ENCODE results near the gene EXOC6B.

Gene EXOC6B

GRCh38 chr2:72744049-72744448, 81.8 kb downstream of the EXOC6B start:
- H3K27ac ChIP-seq (ENCODE audit: extremely low read depth, low read depth, low read length) = no peak overlapping the region
- H3K36me3 ChIP-seq (ENCODE audit: control insufficient read depth in 2 of 2, insufficient read depth in 1 of 2, low read length in 2 of 2) = no peaks in the 10 kb centered on the region
- no peak overlapping the region for H3K4me3 ChIP-seq (ENCODE audit: low read depth, low read length)
- H3K9me3 ChIP-seq (ENCODE audit: control insufficient read depth, insufficient read depth, low read depth, low read length) = no peaks in the 10 kb centered on the region
- H3K4me1 ChIP-seq (ENCODE audit: control insufficient read depth, insufficient read depth, low read length) = no peaks in the 10 kb centered on the region
- ChIA-PET POLR2A (no interaction called here), CTCF (interaction anchor here (1.0 to 3.3 kb wide), 4 partner anchors 12 to 1198 kb away, joined by 3 to 15 read pairs (median 6); no protein-coding TSS in a partner anchor)
- no peak for TF ChIP-seq ZNF423 (tag by site-specific recombination; IDR thresholded peaks at IDR 0.05)
- TF ChIP-seq, protein P1, sequence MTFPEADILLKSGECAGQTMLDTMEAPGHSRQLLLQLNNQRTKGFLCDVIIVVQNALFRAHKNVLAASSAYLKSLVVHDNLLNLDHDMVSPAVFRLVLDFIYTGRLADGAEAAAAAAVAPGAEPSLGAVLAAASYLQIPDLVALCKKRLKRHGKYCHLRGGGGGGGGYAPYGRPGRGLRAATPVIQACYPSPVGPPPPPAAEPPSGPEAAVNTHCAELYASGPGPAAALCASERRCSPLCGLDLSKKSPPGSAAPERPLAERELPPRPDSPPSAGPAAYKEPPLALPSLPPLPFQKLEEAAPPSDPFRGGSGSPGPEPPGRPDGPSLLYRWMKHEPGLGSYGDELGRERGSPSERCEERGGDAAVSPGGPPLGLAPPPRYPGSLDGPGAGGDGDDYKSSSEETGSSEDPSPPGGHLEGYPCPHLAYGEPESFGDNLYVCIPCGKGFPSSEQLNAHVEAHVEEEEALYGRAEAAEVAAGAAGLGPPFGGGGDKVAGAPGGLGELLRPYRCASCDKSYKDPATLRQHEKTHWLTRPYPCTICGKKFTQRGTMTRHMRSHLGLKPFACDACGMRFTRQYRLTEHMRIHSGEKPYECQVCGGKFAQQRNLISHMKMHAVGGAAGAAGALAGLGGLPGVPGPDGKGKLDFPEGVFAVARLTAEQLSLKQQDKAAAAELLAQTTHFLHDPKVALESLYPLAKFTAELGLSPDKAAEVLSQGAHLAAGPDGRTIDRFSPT (tag by site-specific recombination; IDR thresholded peaks at IDR 0.05) = no peak
- no peak for TF ChIP-seq TRIM28 (IDR thresholded peaks at IDR 0.05; ENCODE audit: borderline replicate concordance, low read length)
- no peak for TF ChIP-seq ZFP41 (tag by site-specific recombination; IDR thresholded peaks at IDR 0.05; ENCODE audit: borderline replicate concordance)
- TF ChIP-seq REPIN1 (tag by site-specific recombination; IDR thresholded peaks at IDR 0.05; ENCODE audit: low read depth) = no peak
- TF ChIP-seq ZNF777 (tag by site-specific recombination; IDR thresholded peaks at IDR 0.05; ENCODE audit: borderline replicate concordance) = no peak
- no peak for TF ChIP-seq CTCF (tag by site-specific recombination; IDR thresholded peaks at IDR 0.05)
- no peak for TF ChIP-seq ZNF596 (tag by site-specific recombination; IDR thresholded peaks at IDR 0.05)
- TF ChIP-seq KLF17 (tag by site-specific recombination; IDR thresholded peaks at IDR 0.05) = no peak
- no peak for TF ChIP-seq TSHZ1 (tag by site-specific recombination; IDR thresholded peaks at IDR 0.05; ENCODE audit: borderline replicate concordance)
- TF ChIP-seq ZNF138 (tag by site-specific recombination; IDR thresholded peaks at IDR 0.05; ENCODE audit: borderline replicate concordance) = no peak
- TF ChIP-seq ZNF621 (tag by site-specific recombination; IDR thresholded peaks at IDR 0.05) = no peak
- TF ChIP-seq, protein P2, sequence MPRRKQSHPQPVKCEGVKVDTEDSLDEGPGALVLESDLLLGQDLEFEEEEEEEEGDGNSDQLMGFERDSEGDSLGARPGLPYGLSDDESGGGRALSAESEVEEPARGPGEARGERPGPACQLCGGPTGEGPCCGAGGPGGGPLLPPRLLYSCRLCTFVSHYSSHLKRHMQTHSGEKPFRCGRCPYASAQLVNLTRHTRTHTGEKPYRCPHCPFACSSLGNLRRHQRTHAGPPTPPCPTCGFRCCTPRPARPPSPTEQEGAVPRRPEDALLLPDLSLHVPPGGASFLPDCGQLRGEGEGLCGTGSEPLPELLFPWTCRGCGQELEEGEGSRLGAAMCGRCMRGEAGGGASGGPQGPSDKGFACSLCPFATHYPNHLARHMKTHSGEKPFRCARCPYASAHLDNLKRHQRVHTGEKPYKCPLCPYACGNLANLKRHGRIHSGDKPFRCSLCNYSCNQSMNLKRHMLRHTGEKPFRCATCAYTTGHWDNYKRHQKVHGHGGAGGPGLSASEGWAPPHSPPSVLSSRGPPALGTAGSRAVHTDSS (tag by site-specific recombination; IDR thresholded peaks at IDR 0.05) = no peak
- TF ChIP-seq, protein P3, sequence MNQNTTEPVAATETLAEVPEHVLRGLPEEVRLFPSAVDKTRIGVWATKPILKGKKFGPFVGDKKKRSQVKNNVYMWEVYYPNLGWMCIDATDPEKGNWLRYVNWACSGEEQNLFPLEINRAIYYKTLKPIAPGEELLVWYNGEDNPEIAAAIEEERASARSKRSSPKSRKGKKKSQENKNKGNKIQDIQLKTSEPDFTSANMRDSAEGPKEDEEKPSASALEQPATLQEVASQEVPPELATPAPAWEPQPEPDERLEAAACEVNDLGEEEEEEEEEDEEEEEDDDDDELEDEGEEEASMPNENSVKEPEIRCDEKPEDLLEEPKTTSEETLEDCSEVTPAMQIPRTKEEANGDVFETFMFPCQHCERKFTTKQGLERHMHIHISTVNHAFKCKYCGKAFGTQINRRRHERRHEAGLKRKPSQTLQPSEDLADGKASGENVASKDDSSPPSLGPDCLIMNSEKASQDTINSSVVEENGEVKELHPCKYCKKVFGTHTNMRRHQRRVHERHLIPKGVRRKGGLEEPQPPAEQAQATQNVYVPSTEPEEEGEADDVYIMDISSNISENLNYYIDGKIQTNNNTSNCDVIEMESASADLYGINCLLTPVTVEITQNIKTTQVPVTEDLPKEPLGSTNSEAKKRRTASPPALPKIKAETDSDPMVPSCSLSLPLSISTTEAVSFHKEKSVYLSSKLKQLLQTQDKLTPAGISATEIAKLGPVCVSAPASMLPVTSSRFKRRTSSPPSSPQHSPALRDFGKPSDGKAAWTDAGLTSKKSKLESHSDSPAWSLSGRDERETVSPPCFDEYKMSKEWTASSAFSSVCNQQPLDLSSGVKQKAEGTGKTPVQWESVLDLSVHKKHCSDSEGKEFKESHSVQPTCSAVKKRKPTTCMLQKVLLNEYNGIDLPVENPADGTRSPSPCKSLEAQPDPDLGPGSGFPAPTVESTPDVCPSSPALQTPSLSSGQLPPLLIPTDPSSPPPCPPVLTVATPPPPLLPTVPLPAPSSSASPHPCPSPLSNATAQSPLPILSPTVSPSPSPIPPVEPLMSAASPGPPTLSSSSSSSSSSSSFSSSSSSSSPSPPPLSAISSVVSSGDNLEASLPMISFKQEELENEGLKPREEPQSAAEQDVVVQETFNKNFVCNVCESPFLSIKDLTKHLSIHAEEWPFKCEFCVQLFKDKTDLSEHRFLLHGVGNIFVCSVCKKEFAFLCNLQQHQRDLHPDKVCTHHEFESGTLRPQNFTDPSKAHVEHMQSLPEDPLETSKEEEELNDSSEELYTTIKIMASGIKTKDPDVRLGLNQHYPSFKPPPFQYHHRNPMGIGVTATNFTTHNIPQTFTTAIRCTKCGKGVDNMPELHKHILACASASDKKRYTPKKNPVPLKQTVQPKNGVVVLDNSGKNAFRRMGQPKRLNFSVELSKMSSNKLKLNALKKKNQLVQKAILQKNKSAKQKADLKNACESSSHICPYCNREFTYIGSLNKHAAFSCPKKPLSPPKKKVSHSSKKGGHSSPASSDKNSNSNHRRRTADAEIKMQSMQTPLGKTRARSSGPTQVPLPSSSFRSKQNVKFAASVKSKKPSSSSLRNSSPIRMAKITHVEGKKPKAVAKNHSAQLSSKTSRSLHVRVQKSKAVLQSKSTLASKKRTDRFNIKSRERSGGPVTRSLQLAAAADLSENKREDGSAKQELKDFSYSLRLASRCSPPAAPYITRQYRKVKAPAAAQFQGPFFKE (tag by site-specific recombination; IDR thresholded peaks at IDR 0.05; ENCODE audit: borderline replicate concordance) = no peak
- no peak for TF ChIP-seq YY2 (tag by site-specific recombination; IDR thresholded peaks at IDR 0.05)
- TF ChIP-seq ZNF629 (tag by site-specific recombination; IDR thresholded peaks at IDR 0.05) = no peak
- TF ChIP-seq ZFHX2 (tag by site-specific recombination; conservative IDR thresholded peaks at IDR 0.05) = no peak
